HepG2 (cell line): ENCODE data around the gene RNPS1. TPM values are rescaled to one million over a fixed set of nuclear protein-coding genes. Genes with fewer than 3 reads are reported as not detected.

Source experiments
- ATAC-seq: fragments of 200-7000 bp; cut with Tn5 transposase; 3 replicates; pipeline ENCODE4 v1.9.1; 2020; ENCODE audit warnings: mild to moderate bottlenecking, moderate library complexity
- BruUV-seq: library from RNA; stranded (reverse); fragments of 400-500 nt; replicated peaks from 2 replicates; lab custom pipeline; 2021; lab: Mats Ljungman, UMichigan
- CTCF ChIA-PET: fragments of 300-600 bp; formaldehyde crosslinking; extraction: SDS; loops from one replicate; lab custom pipeline; 2021; ENCODE audit warnings: low total read pairs, inconsistent platforms, low intra/inter-chr PET ratio; lab: Yijun Ruan, JAX
- POLR2A ChIA-PET: fragments of 350-600 bp; sonication (Branson Sonifier 250); formaldehyde crosslinking; loops from one replicate; lab custom pipeline; 2020; ENCODE audit warnings: antibody characterized with exemption, inconsistent platforms; lab: Yijun Ruan, JAX
- DNase-seq: peaks from one replicate; pipeline ENCODE4 v3.0.0-alpha.2; 2015; ENCODE audit warnings: low spot score
- FAIRE-seq: peaks from 3 replicates; lab custom pipeline; 2011; peaks lifted over from hg19 to GRCh38; lab: Jason Lieb, UNC
- H2AFZ ChIP-seq: one replicate; pipeline ENCODE4 v1.6.1; 2011; ENCODE audit warnings: low read length, inconsistent platforms
- H3K27ac ChIP-seq: fragments of 300-600 bp; 3 replicates; pipeline ENCODE4 v1.8.0; 2011; ENCODE audit warnings: mixed run types, mild to moderate bottlenecking, mixed read lengths, low read length, inconsistent platforms; ENCODE audit not compliant: insufficient read depth; ENCODE audit errors: extremely low read length
- H3K27me3 ChIP-seq, 2 experiments: fragments of 200-600 bp in 1 of 2; 2 replicates in 1 of 2; 3 replicates in 1 of 2; pipeline versions ENCODE4 v1.6.0 to v1.8.0; 2011; ENCODE audit warnings: low read length in 2 of 2, mild to moderate bottlenecking in 2 of 2, moderate library complexity in 2 of 2, inconsistent platforms in 1 of 2; ENCODE audit not compliant: insufficient read depth in 2 of 2, control insufficient read depth in 1 of 2
- H3K36me3 ChIP-seq, 2 experiments: fragments of 200-600 bp in 1 of 2; replicated peaks in 1 of 2; 2 replicates in 1 of 2; 3 replicates in 1 of 2; pipeline versions ENCODE4 v1.5.1 to v1.8.0; 2011; ENCODE audit warnings: low read length in 2 of 2, inconsistent platforms in 1 of 2; ENCODE audit not compliant: insufficient read depth in 2 of 2, control insufficient read depth in 1 of 2
- H3K4me1 ChIP-seq: 2 replicates; pipeline ENCODE4 v1.5.1; 2012; ENCODE audit warnings: low read length, inconsistent platforms; ENCODE audit not compliant: insufficient read depth
- H3K4me2 ChIP-seq: 2 replicates; pipeline ENCODE4 v1.6.0; 2011; ENCODE audit warnings: low read depth, low read length, inconsistent platforms
- H3K4me3 ChIP-seq, 3 experiments: fragments of 200-600 bp in 1 of 3; sonication (generic), shearing (Covaris generic) in 1 of 3; replicated peaks in 1 of 3; 2 replicates each; pipeline ENCODE4 v1.5.1; 2011 to 2016; ENCODE audit warnings: low read length in 3 of 3, inconsistent platforms in 2 of 3, low read depth in 2 of 3, mild to moderate bottlenecking in 2 of 3, control low read depth in 1 of 3, mixed read lengths in 1 of 3; ENCODE audit not compliant: insufficient read depth in 1 of 3
- H3K79me2 ChIP-seq: one replicate; pipeline ENCODE4 v1.6.1; 2011; ENCODE audit warnings: low read length, inconsistent platforms; ENCODE audit not compliant: insufficient read depth
- H3K9ac ChIP-seq: 2 replicates; pipeline ENCODE4 v1.6.0; 2011; ENCODE audit warnings: mild to moderate bottlenecking, low read depth, low read length, inconsistent platforms; ENCODE audit not compliant: insufficient read depth
- H3K9me3 ChIP-seq: 2 replicates; pipeline ENCODE4 v1.5.1; 2012; ENCODE audit warnings: mild to moderate bottlenecking, low read length
- H4K20me1 ChIP-seq: 2 replicates; pipeline ENCODE4 v1.6.0; 2011; ENCODE audit warnings: inconsistent platforms, mild to moderate bottlenecking, low read length, moderate library complexity; ENCODE audit not compliant: insufficient read depth
- DZIP1 ChIP-seq: sonication (generic); formaldehyde crosslinking; IDR thresholded peaks from 2 replicates; pipeline ENCODE4 v1.5.0; 2020; ENCODE audit warnings: mild to moderate bottlenecking, missing genetic modification reagents
- E2F5 ChIP-seq: sonication (generic); formaldehyde crosslinking; conservative IDR thresholded peaks from 2 replicates; pipeline ENCODE4 v1.4.0; 2020; ENCODE audit warnings: missing genetic modification reagents
- NFIC ChIP-seq: IDR thresholded peaks from 2 replicates; pipeline ENCODE4 v1.6.1; 2012; ENCODE audit warnings: mild to moderate bottlenecking, low read length, inconsistent platforms
- REL ChIP-seq: sonication (generic); formaldehyde crosslinking; conservative IDR thresholded peaks from 2 replicates; pipeline ENCODE4 v1.8.0; 2022; ENCODE audit warnings: mild to moderate bottlenecking, missing genetic modification reagents, moderate library complexity
- SRF ChIP-seq: IDR thresholded peaks from 2 replicates; pipeline ENCODE4 v1.6.1; 2011; ENCODE audit warnings: mild to moderate bottlenecking, low read depth, low read length, moderate library complexity
- TBL1XR1 ChIP-seq: fragments of 150-350 bp; IDR thresholded peaks from 2 replicates; pipeline ENCODE4 v1.6.1; 2014; ENCODE audit warnings: borderline replicate concordance, low read length; ENCODE audit not compliant: partially characterized antibody
- ZNF468 ChIP-seq: sonication (generic); formaldehyde crosslinking; IDR thresholded peaks from 2 replicates; pipeline ENCODE4 v1.8.0; 2022; ENCODE audit warnings: mild to moderate bottlenecking, moderate library complexity, missing genetic modification reagents
- ZNF770 ChIP-seq: sonication (generic); formaldehyde crosslinking; IDR thresholded peaks from 2 replicates; pipeline ENCODE4 v1.5.0; 2020; ENCODE audit warnings: mild to moderate bottlenecking, missing genetic modification reagents
- WGBS: methylation state at CpG from one replicate; pipeline ENCODE4 v1.1.6; 2017; ENCODE audit warnings: low lambda C conversion rate; 5-methylcytosine and 5-hydroxymethylcytosine counted together
- in situ Hi-C: cut with HindIII; loops from 2 replicates; pipeline ENCODE4 v1.10.0; 2017; ENCODE audit warnings: low pct_unique_long_range_greater_than_20kb; ENCODE audit not compliant: extremely low pct_ligation_motif_present
- intact Hi-C: fragments of 100-400 bp; cut with micrococcal nuclease; formaldehyde crosslinking; loops from one replicate; pipeline ENCODE4 v1.10.0; 2022; ENCODE audit not compliant: unreplicated experiment
- polyA plus RNA-seq, 8 experiments: library from polyadenylated mRNA; depleted of rRNA in 3 of 8; stranded (reverse) in 7 of 8; unstranded in 1 of 8; fragments of >200 nt; fragmentation: Illumina TruSeq in 4 of 8; extraction: Trizol in 4 of 8; gene quantifications; 2 replicates each; pipeline versions ENCODE4 v1.2.1 to v1.2.3, GENCODE V29; 2011 to 2016; ENCODE audit warnings: low read depth in 4 of 8, missing spikeins in 1 of 8, mixed read lengths in 1 of 8; ENCODE audit not compliant: insufficient read depth in 1 of 8
- total RNA-seq, 5 experiments: library from RNA; depleted of rRNA; stranded (reverse); fragments of >200 nt; fragmentation: Illumina TruSeq; extraction: Trizol; gene quantifications; 2 replicates each; pipeline ENCODE4 v1.2.3, GENCODE V29; 2016; ENCODE audit warnings: low read depth in 1 of 5
- TF ChIP-seq, protein P1 (sequence below): sonication (generic); formaldehyde crosslinking; IDR thresholded peaks from 2 replicates; pipeline ENCODE4 v1.4.0; 2020; ENCODE audit warnings: missing genetic modification reagents, mild to moderate bottlenecking, borderline replicate concordance

Gene RNPS1
- total and polyA plus RNA-seq, 2 of the 13 experiments (the other 11 are each of a cell fraction or from before 2014, with no cell fraction given), result 126 to 133 TPM

GRCh38 chr16:2243031-2243528 is 24.8 kb downstream of the RNPS1 start (continued):
- TF ChIP-seq ZNF770 (CRISPR knock-in tag) (no peak), DZIP1 (CRISPR knock-in tag) (no peak), TBL1XR1 (no peak), REL (CRISPR knock-in tag) (no peak)

DNA sequence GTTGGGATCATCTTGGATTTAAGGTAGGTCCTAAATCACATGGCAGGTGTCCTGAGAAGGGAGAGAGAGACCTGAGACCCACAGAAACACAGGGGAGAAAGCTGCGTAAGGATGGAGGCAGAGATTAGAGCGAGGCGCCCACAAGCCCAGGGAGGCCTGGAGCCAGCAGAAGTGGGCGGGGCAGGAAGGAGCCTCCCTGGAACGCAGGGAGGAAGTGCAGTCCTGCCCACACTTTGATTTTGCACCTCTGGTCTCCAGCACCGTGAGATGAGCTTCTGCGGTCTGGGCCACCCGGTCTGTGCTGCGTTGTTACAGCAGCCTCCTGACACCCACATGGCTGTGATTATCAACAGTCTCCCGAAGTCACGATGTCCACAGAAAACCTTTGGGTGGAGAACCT is 25.3 kb downstream of the RNPS1 start:
- Histone ChIP-seq H3K4me3 (no peak overlapping the region), H3K4me1 (peaks cover 21% of the 10 kb centered on the region), H2AFZ (no peak overlapping the region), H3K79me2 (no peaks in the 10 kb centered on the region), H3K27ac (no peak overlapping the region), H3K9me3 (no peaks in the 10 kb centered on the region), H3K36me3 (peaks cover 25 to 47% of the 10 kb centered on the region in 2 experiments; a peak in 4 of 5 replicates), H4K20me1 (0 out of 2 replicates have a peak, but pooled peaks cover 2% of the 10 kb centered on the region), H3K4me2 (no peak overlapping the region), H3K27me3 (no peaks in the 10 kb centered on the region), H3K9ac (no peak overlapping the region)
- DNase-seq, result no peak
- 100% methylated on average over 4 of the region's 11 CpGs for WGBS
- ChIA-PET POLR2A (interaction anchor here (0.6 kb wide), 1 partner anchor 663 kb away, joined by 3 read pairs; no protein-coding TSS in a partner anchor), CTCF (no interaction called here)
- FAIRE-seq, result no peak
- in situ Hi-C loops (no loop called here), intact Hi-C loops (no loop called here)
- no peak for ATAC-seq
- BruUV-seq, result no TSS peak
- TF ChIP-seq NFIC (no peak), ZNF468 (CRISPR knock-in tag) (no peak), E2F5 (CRISPR knock-in tag) (no peak), SRF (no peak)
- TF ChIP-seq, protein P1, sequence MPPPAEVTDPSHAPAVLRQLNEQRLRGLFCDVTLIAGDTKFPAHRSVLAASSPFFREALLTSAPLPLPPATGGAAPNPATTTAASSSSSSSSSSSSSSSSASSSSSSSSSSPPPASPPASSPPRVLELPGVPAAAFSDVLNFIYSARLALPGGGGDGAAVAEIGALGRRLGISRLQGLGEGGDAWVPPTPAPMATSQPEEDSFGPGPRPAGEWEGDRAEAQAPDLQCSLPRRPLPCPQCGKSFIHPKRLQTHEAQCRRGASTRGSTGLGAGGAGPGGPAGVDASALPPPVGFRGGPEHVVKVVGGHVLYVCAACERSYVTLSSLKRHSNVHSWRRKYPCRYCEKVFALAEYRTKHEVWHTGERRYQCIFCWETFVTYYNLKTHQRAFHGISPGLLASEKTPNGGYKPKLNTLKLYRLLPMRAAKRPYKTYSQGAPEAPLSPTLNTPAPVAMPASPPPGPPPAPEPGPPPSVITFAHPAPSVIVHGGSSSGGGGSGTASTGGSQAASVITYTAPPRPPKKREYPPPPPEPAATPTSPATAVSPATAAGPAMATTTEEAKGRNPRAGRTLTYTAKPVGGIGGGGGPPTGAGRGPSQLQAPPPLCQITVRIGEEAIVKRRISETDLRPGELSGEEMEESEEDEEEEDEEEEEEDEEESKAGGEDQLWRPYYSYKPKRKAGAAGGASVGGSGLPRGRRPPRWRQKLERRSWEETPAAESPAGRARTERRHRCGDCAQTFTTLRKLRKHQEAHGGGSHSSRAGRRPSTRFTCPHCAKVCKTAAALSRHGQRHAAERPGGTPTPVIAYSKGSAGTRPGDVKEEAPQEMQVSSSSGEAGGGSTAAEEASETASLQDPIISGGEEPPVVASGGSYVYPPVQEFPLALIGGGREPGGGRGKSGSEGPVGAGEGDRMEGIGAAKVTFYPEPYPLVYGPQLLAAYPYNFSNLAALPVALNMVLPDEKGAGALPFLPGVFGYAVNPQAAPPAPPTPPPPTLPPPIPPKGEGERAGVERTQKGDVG (CRISPR knock-in tag), result no peak
